Measurements from ENCODE around the gene OR10A4.
"Not testable (repeated sequence)": the region's sequence is repeated elsewhere in the genome, so short reads cannot be mapped to it uniquely, and the experiment has no call there.

The OR10A4 gene

GRCh38 chr11:6898911-6899310 is 22.5 kb downstream of the OR10A4 start:
- DNase-seq (ENCODE audit: low spot score): no peak

- DNase-seq (ENCODE audit: low spot score): no peak
Observed at GRCh38 chr11:6900327-6900999, 24.0 kb downstream of the OR10A4 start.

GRCh38 chr11:6904804-6905203 is 28.4 kb downstream of the OR10A4 start:
- not testable (repeated sequence) for DNase-seq (ENCODE audit: low spot score)

GRCh38 chr11:6911378-6911777 is 35.0 kb downstream of the OR10A4 start:
- no peak for DNase-seq (ENCODE audit: low spot score)

GRCh38 chr11:6911948-6912347 is 35.5 kb downstream of the OR10A4 start:
- DNase-seq (ENCODE audit: low spot score): no peak

GRCh38 chr11:6919698-6920097 is 43.3 kb downstream of the OR10A4 start:
- no peak for DNase-seq (ENCODE audit: low spot score)

- no peak for DNase-seq (ENCODE audit: low spot score)
Observed at GRCh38 chr11:6920702-6921101, 44.3 kb downstream of the OR10A4 start, which contains the start of gene OR2D3. OR2D3 (plus strand) TSS chr11:6921002; CDS start chr11:6921002, 0 bp downstream.

- DNase-seq (ENCODE audit: low spot score): no peak
Observed at GRCh38 chr11:6925007-6925577, 48.7 kb downstream of the OR10A4 start.

- no peak for DNase-seq (ENCODE audit: low spot score)
Observed at GRCh38 chr11:6925636-6926207, 49.3 kb downstream of the OR10A4 start.

GRCh38 chr11:6926208-6927029 is 50.0 kb downstream of the OR10A4 start, which contains the start of gene ZNF215:
ZNF215 (plus strand) TSS chr11:6926426; CDS start chr11:6932273, 5,847 bp downstream.
- DNase-seq (ENCODE audit: low spot score): peak; percentile 80

GRCh38 chr11:6927030-6927617 is 50.7 kb downstream of the OR10A4 start:
- no peak for DNase-seq (ENCODE audit: low spot score)
